ENCODE results near the gene STAT5A. TPM values are rescaled to one million over a fixed set of nuclear protein-coding genes. Genes with fewer than 3 reads are reported as not detected.
A peak's percentile ranks its signal among the peaks of the same experiment; 100 is the strongest.

Gene STAT5A
- total RNA-seq, 1 experiment from 2014 or later, result 0.31 TPM

DNA sequence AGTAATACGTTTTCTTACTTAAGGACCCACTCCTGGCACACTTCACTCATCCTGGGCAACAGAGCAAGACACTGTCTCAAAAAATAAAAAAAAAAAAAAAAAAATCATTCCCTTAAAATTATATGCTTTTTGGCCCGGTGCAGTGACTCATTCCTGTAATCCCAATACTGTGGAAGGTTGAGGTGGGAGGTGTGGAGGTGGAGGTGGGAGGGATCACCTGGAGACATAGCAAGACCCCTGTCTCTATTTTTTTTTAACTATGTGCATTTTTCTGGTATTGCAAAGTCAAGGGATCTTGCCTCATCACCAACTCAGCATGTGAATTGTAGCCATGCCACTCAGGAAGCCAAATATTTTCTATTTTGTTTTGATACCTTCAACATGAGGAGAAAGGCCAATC is 21.8 kb upstream of the STAT5A start:
- DNase-seq (ENCODE audit: low spot score), result no peak
- in situ Hi-C loops (cut with HindIII; ENCODE audit: low sequenced_read_pairs), result no loop called here

DNA sequence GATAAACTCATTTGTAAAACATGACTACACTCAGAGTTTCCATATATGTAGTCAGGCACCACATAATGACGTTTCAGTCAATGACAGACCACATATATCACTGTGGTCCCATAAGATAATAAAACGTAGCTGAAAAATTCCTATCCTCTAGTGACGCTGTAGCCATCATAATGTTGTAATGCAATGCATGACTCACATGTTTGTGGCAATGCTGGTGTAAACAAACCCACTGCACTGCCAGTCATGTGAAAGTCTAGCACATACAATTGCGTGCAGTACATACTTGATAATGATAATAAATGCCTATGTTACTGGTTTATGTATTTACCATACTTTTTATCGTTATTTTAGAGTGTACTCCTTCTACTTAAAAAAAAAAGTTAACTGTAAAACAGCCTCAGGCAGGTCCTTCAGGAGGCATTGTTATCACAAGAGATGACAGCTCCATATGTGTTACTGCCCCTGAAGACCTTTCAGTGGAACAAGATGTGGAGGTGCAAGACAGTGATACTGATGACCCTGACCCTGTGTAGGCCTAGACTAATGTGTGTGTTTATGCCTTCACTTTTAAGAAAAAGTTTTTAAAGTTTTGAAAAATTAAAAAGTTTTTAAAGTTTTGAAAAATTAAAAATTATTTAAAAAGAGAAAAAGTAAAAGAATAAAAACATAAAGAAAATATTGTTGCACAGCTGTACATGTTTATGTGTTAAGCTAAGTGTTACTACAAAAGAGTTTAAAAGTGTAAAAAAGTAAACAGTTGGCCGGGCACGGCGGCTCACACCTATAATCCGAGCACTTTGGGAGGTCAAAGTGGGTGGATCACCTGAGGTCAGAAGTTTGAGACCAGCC is 21.2 kb upstream of the STAT5A start:
- in situ Hi-C loops (cut with HindIII; ENCODE audit: low sequenced_read_pairs), result no loop called here
- no peak for DNase-seq (ENCODE audit: low spot score)

DNA sequence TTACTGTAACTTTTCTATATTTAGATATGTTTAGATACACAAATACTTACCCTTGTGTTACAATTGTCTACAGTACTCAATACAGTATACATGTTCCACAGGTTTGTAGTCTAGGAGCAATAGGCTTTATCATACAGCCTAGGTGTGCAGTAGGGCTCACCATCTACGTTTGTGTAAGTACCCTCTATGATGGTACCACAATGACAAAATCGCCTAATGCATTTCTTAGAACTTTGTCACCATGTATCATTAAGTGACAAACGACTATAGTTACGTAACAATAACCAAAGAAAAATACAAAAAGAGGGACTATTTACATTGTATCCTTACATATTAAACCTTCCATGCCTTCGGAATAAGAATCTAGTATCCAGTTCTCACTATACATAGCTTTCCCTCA is 20.1 kb upstream of the STAT5A start:
- in situ Hi-C loops (cut with HindIII; ENCODE audit: low sequenced_read_pairs), result no loop called here
- no peak for DNase-seq (ENCODE audit: low spot score)

DNA sequence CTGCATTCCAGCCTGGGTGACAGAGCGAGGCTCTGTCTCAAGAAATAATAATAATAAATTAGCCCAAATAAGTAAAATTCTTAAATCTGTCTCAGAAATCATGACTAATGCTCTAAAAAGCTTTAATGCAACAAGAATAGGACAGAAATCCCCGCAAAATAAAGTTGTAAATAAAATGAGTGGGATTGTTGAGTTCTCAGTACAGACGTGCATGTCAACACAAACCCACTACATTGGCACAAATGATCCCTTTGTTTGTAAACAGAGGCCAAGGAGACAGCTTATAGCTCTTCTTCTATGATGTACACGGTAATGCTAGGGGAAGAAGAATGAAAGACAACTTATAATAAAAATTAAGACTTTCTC is 18.1 kb upstream of the STAT5A start:
- no peak for DNase-seq (ENCODE audit: low spot score)
- in situ Hi-C loops (cut with HindIII; ENCODE audit: low sequenced_read_pairs), result no loop called here

DNA sequence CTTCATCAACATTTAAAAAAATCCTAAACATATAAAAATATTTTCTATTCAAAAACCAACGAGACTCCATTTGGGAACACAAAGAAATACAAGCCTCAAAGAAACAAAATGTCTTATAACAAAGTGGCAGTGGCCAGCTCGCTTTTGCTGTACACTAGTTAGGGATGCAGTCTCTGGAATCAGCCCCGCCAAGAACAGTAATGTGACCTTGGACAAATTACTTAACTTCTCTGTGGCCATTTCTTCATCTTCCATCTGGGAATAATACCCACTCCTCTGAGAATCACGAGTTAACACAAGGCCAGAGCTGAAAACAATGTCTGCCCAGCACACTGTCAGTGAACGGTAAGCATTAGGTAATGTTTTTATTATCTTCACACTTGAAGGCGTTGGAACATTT is 17.7 kb upstream of the STAT5A start:
- in situ Hi-C loops (cut with HindIII; ENCODE audit: low sequenced_read_pairs), result no loop called here
- DNase-seq (ENCODE audit: low spot score), result peak; percentile 27

DNA sequence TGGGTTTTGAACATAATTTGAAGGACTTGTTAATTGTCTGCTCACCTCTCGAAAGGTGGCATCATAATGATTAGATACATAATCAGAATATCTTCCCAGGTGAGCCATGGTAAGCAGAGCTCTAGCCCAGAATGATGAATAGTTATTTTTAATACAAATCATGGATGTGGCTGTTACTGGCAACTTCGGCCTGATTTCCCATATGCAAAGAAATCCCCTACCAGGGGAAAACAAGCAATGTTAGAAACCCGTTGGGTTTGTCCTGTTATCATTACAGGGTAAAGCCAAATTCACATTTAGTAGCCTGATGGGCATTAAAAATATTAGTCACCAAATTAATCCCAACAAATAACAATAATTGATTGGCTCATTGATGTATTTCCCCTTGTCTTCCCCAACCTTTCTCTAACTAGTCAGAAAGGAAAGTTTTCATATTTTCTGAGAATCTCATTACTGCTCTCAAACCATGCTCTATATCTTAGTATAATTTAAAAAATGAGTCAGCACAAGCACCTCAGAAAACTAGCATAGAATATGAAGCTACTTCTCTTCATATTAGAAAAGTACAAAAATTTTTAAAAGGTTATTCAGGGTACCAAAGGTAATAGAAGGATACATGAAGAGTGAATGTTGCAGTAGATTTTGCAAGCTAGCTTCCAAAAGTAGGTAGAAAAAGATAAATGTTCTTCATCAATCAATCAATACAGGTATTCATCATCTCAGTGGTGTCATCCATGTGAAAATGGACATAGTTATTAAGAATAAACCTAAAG is 17.1 kb upstream of the STAT5A start:
- in situ Hi-C loops (cut with HindIII; ENCODE audit: low sequenced_read_pairs), result no loop called here
- DNase-seq (ENCODE audit: low spot score), result no peak

DNA sequence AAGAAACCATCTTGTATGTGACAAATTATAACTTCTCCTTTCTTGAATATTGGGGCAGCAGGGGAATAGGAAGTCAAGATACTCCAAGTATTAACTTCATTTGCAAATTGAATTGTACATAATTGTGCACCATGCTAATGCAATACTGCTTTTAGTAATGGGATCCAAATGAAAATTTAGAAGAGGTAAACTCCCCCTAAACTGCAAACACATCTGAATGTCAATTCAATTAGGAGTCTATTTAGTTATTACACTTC is 16.6 kb upstream of the STAT5A start:
- DNase-seq (ENCODE audit: low spot score), result no peak
- in situ Hi-C loops (cut with HindIII; ENCODE audit: low sequenced_read_pairs), result no loop called here

DNA sequence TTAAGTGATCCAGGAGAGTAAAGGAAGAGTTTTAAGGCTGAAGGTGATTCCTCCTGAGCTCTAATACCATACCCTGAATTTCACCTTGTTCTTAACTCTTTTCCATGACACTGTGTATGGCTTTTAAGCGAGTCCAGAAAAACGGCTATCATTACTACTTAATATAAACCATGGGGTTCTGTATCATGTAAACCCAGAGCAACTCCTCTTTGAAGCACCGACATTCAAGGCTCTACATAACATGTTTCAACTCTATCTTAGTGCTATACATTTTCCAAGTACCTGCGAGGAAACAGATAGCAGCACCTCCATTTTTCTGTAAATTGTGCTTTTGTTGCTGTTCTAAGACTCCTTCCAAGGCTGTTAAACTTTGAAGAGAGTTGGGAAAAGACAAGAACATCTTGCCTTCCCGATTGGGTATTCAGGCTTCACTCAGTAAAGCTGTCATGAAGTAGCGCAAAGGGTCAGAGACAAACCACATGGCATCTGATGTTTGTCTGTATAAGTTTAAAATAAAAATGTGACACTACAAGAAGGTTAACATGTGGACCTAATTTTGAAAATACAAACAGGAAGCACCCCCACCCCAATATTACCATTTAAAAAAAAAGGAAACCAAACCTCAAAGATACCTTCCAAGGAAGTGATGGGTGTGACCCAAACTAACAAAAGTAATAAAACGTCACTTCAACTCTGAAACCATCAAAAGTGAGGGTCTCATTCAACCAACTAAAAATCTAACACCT is 16.0 kb upstream of the STAT5A start:
- in situ Hi-C loops (cut with HindIII; ENCODE audit: low sequenced_read_pairs), result no loop called here
- no peak for DNase-seq (ENCODE audit: low spot score)

DNA sequence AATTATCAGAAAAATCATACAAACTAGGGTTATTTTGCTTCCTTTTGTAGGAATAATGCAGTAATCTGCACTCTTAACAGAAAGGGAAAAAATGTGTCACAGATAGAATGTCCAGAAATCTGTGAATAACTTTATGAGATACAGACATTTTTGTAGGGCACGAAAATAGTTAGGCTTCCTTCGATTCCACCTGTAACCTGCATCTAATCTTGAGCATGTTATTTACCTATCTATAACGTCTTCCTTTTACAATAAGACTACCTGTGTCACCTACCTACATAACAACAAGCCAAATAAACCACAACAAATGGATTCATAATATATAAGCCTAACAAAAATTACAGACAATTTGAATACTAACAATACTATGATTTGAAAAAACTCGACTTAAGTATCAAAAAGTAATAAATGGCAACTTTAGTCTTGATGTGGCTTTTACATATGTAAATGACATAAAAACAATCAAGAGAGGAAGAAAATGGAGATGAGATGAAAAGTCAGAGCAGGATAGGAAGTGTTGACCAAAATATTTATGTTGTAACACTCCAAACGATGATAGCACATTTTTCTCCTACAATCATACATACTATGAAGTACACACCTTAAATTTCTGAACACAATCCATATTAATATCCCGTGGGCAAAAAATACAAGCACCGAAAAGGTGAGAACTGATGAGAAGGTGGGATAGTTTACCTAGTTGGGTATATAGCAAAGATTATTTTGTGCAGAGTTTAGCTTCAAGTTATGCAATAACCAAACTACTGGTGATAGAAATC is 14.6 kb upstream of the STAT5A start:
- DNase-seq (ENCODE audit: low spot score), result no peak
- in situ Hi-C loops (cut with HindIII; ENCODE audit: low sequenced_read_pairs), result no loop called here

DNA sequence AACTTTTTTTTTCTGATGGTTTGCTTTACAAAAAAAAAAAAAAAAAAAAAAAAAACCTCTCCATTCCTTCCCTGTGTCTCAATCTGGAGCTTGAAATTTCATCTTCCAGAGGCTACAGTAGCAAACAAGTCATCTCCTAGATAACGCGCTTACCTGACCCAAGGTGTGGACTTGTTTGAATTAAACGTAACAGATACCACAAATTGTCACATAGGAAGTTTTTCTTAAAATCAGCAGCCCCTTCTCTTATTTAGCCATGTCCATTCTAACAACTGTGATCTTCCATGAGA is 14.1 kb upstream of the STAT5A start:
- DNase-seq (ENCODE audit: low spot score), result no peak
- in situ Hi-C loops (cut with HindIII; ENCODE audit: low sequenced_read_pairs), result no loop called here

DNA sequence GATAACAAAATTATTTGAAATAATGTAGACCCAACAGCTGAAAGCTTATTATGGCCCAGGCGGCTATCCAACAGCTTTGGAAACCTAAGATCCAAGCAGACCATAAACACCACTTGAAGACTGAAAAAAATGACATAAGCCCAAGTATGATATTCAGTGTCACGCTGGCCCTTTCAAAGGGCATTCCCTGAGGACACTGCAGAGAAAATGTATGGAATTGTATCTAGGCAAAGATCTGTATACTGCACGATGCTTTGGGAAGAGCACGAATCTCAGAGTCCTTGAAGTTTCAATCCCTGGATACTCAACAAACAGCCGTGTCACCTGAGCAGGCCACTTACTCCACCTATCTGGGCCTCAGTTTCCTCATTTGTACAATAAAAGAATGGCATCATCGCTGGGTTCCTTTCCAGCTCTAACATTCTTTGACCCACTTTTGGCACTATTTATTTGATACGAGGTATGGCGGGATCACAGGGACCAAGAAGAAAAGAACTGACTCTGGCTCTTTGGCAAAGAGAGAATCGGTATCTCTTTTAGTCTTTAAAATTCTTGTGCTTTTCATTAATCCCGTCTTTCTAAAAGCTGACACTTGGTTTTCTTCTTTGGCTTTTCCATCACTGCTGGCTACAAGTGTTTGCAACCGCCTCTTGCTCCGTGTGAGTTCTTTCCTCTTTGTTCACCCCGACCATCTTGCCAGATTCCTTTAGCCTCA is 13.3 kb upstream of the STAT5A start:
- in situ Hi-C loops (cut with HindIII; ENCODE audit: low sequenced_read_pairs), result no loop called here
- DNase-seq (ENCODE audit: low spot score), result peak; percentile 33

DNA sequence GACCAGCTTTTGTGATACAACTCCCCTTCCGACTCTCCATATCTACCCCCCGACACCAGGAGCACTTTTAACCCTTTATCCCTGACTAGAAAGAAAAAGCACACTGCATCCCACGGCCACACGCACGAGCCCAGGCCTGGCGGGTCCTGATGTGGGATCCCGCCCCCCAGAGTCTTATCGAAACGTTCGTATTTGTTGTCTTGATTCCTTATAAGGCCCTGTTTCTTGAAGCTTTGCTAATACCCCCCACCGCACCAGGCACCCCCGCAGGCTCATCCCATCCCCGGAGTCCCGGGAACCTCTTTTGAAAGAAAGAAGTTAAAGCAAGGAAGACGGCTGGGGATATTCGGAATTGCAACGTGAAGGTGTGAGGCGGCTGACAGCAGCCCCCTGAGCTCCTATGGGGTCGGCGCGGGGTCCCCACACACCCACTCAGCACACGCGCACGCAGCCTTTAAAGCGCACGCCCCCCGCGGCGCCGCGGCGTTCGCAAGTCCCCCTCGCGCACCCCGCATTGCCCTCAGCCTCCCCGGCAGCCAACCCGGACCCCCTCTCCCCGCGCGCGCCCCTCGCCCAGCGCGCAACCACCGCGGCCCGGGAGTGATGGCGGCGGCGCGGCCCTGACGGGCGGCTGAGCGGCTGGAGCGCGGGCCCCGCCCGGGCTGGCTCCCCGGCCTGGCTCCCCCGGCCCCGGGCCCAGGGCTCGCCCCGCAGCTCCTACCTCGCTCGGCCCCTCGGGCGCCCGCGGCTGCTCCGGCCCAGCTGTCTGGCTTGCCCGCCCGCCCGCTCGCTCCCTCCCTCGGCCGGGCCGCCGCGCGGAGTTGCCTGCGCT is 12.6 kb upstream of the STAT5A start:
- in situ Hi-C loops (cut with HindIII; ENCODE audit: low sequenced_read_pairs), result no loop called here

DNA sequence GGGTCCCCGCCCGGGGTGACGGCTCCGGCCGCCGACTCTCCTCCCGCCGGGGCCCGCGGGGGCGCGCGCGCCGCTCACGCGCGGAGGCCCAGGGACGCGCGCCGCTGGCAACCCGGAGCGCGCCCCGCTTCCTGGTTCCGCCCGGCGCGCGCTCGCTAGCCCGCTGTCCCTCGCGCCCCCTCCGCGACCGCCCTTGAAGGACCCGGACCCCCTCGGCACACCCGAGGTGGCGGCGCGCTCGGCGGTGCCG is 12.0 kb upstream of the STAT5A start, which contains the start of gene STAT5B:
TSS of gene STAT5B (minus strand) at position 33 of the 250 bp plus-strand sequence. CDS start 44,264 bp downstream, outside the sequence.
- peak; percentile 66 for DNase-seq (ENCODE audit: low spot score)
- in situ Hi-C loops (cut with HindIII; ENCODE audit: low sequenced_read_pairs), result no loop called here

More for the DNA sequence above, 12.6 kb upstream of the STAT5A start:
- peak; percentile 48 for DNase-seq (ENCODE audit: low spot score)

DNA sequence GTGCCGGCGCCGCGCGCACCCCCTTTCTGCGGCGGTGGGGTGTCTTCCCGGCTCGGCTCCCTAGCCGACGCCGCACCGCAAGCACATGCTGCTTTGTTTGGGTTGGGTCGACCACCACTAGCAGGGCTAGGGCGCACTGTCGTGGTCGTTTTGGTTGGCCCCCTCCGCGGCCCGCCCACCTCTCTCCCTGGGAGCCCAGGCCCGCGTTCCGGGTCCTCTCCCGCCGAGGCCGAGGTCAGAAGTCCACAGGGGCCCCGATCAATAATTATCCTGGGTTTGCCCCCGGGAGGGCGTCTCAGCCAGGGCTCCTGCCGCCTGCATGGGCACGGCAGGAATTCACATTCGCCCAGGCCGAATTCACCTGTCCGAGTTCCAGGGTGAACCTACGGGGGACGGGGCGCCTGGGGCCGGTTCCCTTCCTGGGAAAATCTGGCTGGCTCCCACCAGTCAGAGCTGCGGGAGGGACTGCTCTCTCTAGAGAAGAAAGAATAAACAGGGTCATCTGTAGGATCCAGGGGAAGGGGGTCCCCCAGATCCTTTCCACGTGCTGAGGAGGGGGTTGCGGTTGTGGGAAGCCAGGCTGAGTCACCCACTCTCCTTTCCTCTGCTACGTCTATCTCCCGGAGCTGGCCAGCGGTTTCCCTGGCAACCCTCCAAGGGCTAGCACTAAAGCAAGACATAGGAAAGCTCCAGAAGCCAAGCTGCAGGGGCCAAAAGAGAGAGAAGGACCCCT is 11.5 kb upstream of the STAT5A start:
- peak; percentile 25 for DNase-seq (ENCODE audit: low spot score)
- in situ Hi-C loops (cut with HindIII; ENCODE audit: low sequenced_read_pairs), result no loop called here

DNA sequence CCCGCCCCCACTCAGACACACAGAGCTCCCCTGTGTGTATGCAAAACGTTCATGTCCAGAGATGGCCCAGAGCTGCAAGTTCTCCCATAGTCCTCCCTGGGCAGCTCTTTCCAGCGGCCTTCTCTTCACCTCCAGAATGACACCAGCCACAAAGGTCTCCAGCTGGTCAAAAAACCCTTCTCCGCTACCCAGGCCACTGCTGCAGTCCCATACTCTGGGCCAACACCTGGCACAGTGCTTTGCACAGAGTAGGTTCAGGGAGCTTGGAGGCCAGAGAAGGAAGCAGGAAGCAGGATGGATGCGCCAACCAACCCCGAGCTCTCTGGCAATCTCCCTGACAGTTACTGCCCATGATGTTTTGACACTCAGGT is 11.0 kb upstream of the STAT5A start:
- no peak for DNase-seq (ENCODE audit: low spot score)
- in situ Hi-C loops (cut with HindIII; ENCODE audit: low sequenced_read_pairs), result no loop called here

DNA sequence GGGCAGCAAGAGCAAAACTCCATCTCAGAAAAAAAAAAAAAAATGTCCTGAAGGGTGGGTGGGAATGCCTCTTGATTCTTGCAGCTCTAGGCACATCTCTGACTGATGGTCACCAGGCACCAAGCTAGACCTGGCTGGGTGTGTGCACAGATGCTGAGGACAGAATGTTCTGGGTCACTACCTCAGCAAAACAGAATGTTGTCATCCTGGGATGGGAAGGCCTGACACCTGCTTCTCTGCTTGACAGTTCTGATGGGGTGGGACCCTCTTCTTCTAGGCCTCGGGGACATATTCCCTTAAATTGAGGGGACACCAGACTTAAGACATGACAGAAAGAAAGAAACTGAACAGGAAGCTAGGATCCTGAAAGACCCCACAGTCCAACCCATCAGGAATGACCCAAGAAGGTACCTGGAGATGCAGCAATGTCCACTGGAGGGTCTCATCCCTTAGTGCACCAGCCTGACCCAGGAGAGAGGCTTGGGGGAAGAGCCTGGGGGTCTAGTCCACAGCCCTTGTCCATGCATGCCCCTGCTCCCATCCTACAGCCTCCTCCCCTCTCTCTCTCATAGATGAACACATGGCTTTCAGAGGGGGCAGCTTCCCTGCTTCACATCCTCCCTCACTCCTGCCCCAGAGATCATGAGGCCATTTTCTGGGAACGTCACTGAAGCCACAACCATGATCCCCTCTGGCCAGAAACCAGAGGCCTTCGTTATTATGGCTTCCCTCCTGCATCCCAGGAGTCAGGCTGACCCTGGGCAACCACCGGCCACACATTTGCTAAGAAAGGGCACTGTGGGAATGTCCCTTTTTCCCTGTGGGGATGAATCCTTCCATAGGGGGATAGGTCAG is 8.3 kb upstream of the STAT5A start:
- no peak for DNase-seq (ENCODE audit: low spot score)
- in situ Hi-C loops (cut with HindIII; ENCODE audit: low sequenced_read_pairs), result no loop called here

DNA sequence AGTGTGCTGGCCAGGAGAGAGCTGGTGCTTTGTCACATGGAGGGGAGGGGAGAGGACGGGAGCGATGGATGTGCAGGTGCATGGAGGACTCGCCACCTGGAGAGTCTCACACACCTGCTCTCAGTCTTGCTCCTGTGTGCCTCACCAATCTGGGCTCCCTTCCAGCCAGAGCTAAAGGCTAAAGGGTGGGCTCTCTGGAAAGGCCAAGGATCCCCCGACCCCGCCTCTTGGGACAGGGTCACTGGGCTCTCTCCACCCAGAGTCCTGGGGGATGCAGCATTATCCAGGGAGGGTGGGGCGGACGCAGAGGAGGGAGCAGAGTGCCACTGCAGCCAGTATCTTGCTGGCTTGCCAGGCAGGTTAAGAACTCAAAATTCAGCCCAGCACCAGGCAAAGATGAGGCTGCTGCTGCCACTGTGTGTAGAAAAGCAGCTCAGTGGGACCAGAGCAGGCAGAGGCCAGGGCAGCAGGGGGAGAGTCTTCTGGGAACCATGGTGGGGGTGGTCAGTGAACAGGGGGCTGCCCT is 6.7 kb upstream of the STAT5A start:
- in situ Hi-C loops (cut with HindIII; ENCODE audit: low sequenced_read_pairs), result no loop called here

More for the DNA sequence above, 6.7 kb upstream of the STAT5A start:
- peak; percentile 55 for DNase-seq (ENCODE audit: low spot score)

Data from G401 (cell line).